KMS-11 (cell line): ENCODE data around the gene SET.

Experiments
- H2AFZ ChIP-seq: fragments of 200-600 bp; sonication (generic); 2 replicates; pipeline ENCODE4 v1.6.1; 2016; ENCODE audit warnings: antibody characterized with exemption, mixed run types, low read depth
- H3K27ac ChIP-seq: fragments of 200-600 bp; sonication (generic); 2 replicates; pipeline ENCODE4 v1.6.1; 2016; ENCODE audit warnings: mild to moderate bottlenecking, mixed run types
- H3K27me3 ChIP-seq: fragments of 200-600 bp; sonication (generic); 2 replicates; pipeline ENCODE4 v1.6.1; 2017; ENCODE audit warnings: mild to moderate bottlenecking, low read depth, mixed run types, moderate library complexity; ENCODE audit not compliant: insufficient read depth
- H3K36me3 ChIP-seq: fragments of 200-600 bp; sonication (generic); 2 replicates; pipeline ENCODE4 v1.6.1; 2017; ENCODE audit warnings: mild to moderate bottlenecking, mixed run types; ENCODE audit not compliant: insufficient read depth
- H3K4me1 ChIP-seq: fragments of 200-600 bp; sonication (generic); 2 replicates; pipeline ENCODE4 v1.6.1; 2016; ENCODE audit warnings: mild to moderate bottlenecking, low read depth, mixed run types; ENCODE audit not compliant: poor library complexity, severe bottlenecking
- H3K4me2 ChIP-seq: fragments of 200-600 bp; sonication (generic); 2 replicates; pipeline ENCODE4 v1.7.0; 2016; ENCODE audit warnings: mild to moderate bottlenecking, mixed run types
- H3K4me3 ChIP-seq: fragments of 200-600 bp; sonication (generic); IDR thresholded peaks from 2 replicates; pipeline ENCODE4 v1.6.1; 2017; ENCODE audit warnings: low read depth, low read length, mixed read lengths; ENCODE audit not compliant: insufficient read depth
- H3K79me2 ChIP-seq: fragments of 200-600 bp; sonication (generic); 2 replicates; pipeline ENCODE4 v1.6.1; 2016; ENCODE audit warnings: low read depth, mixed run types; ENCODE audit not compliant: insufficient read depth
- H3K9ac ChIP-seq: fragments of 200-600 bp; sonication (generic); 2 replicates; pipeline ENCODE4 v1.6.1; 2016; ENCODE audit warnings: mild to moderate bottlenecking, mixed run types
- H4K20me1 ChIP-seq: fragments of 200-600 bp; sonication (generic); 2 replicates; pipeline ENCODE4 v1.6.1; 2016; ENCODE audit warnings: mild to moderate bottlenecking, mixed run types; ENCODE audit not compliant: insufficient read depth
- TF ChIP-seq, protein P1 (sequence below): fragments of 200-600 bp; sonication (generic); conservative IDR thresholded peaks from 2 replicates; pipeline ENCODE4 v1.6.1; 2017; ENCODE audit warnings: low read depth, mild to moderate bottlenecking, antibody characterized with exemption, low read length, moderate library complexity, mixed read lengths

The SET gene

DNA sequence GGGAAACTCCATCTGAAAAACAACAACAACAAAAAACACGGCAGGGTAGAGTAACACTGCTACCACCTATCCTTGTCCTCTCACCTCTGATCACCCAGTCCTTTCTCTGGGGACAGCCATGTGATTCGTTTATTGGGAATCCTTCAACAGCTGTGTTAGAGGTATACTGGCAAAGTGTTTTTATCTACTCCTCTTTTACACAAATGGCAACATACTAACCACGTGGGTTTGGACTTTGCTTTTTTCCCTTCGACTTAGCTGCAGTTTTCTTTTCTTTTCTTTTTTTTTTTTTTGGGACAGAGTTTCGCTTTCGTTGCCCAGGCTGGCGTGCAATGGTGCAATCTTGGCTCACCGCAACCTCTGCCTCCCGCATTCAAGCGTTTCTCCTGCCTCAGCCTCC, 11.2 kb upstream of the SET start:
- no peaks in the 10 kb centered on the region for H3K27me3 ChIP-seq
- peaks cover 7% of the 10 kb centered on the region for H3K4me1 ChIP-seq
- TF ChIP-seq, protein P1, sequence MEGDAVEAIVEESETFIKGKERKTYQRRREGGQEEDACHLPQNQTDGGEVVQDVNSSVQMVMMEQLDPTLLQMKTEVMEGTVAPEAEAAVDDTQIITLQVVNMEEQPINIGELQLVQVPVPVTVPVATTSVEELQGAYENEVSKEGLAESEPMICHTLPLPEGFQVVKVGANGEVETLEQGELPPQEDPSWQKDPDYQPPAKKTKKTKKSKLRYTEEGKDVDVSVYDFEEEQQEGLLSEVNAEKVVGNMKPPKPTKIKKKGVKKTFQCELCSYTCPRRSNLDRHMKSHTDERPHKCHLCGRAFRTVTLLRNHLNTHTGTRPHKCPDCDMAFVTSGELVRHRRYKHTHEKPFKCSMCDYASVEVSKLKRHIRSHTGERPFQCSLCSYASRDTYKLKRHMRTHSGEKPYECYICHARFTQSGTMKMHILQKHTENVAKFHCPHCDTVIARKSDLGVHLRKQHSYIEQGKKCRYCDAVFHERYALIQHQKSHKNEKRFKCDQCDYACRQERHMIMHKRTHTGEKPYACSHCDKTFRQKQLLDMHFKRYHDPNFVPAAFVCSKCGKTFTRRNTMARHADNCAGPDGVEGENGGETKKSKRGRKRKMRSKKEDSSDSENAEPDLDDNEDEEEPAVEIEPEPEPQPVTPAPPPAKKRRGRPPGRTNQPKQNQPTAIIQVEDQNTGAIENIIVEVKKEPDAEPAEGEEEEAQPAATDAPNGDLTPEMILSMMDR, result no peak
- no peaks in the 10 kb centered on the region for H4K20me1 ChIP-seq
- H3K79me2 ChIP-seq, result peaks cover 7% of the 10 kb centered on the region; the same call in 1 of the 2 replicates
- H3K27ac ChIP-seq, result no peak overlapping the region
- no peak overlapping the region for H3K4me2 ChIP-seq
- H2AFZ ChIP-seq, result no peak overlapping the region
- H3K4me3 ChIP-seq, result no peak overlapping the region
- H3K36me3 ChIP-seq, result no peaks in the 10 kb centered on the region
- H3K9ac ChIP-seq, result no peak overlapping the region

DNA sequence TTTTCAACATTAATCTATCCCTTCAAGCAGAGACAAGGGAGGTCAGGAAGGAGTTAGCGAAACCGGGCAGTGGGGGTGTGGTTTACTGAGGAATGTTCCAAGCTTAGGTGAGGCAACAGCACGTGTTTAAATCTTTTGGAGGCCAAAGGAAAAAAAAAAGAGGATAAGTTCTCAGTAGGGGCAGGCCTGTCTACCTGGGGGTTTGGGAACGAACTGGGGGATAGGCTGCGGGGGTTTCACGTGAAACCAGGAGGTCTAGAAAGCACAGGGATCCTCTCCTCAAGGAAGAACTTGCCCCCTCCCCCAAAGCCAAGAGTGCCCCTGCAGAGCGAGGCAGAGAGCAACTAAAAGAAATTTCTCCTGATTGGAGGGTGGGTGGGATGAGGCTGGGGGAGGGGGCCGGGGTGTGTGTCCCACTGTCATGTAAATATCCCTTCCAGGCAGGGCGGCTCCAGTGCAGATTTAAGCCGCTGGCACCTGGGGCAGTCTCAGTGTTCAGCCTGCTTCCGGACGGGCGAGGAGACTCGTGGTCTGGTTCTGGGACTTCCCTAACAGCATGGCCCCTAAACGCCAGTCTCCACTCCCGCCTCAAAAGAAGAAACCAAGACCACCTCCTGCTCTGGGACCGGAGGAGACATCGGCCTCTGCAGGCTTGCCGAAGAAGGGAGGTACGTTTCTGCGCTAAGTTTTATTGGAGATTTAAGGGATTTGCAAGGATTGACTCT, 5.5 kb upstream of the SET start:
- H3K4me1 ChIP-seq, result peaks cover 51% of the 10 kb centered on the region
- peak overlapping the region; percentile 93 for H3K27ac ChIP-seq
- no peaks in the 10 kb centered on the region for H3K27me3 ChIP-seq
- no peaks in the 10 kb centered on the region for H3K36me3 ChIP-seq
- peak overlapping the region; percentile 15; the same call in 1 of the 2 replicates for H2AFZ ChIP-seq
- H4K20me1 ChIP-seq, result no peaks in the 10 kb centered on the region
- peaks cover 64% of the 10 kb centered on the region for H3K79me2 ChIP-seq
- TF ChIP-seq, protein P1, result no peak
- H3K9ac ChIP-seq, result peak overlapping the region; percentile 97
- H3K4me3 ChIP-seq, result no peak overlapping the region
- peak overlapping the region; percentile 65 for H3K4me2 ChIP-seq

DNA sequence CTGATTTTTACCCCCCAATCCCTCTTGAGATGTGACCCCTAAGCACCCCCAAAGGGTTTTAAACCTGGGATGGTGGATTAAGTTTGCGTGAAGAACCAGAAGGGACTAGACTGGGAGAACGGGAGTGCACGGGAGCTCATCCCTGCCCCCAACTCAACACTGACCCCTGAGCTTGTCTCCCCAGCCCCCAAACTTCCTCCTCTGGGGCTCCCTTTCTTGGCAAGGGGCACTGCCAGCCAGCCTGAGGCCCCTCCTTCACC, 5.0 kb upstream of the SET start:
- Histone ChIP-seq H3K4me2 (peak overlapping the region; percentile 65), H3K79me2 (peaks cover 65% of the 10 kb centered on the region), H2AFZ (peak overlapping the region; percentile 15; the same call in 1 of the 2 replicates), H3K27ac (peak overlapping the region; percentile 93), H3K9ac (peak overlapping the region; percentile 97), H3K36me3 (no peaks in the 10 kb centered on the region), H3K4me1 (peaks cover 51% of the 10 kb centered on the region), H4K20me1 (no peaks in the 10 kb centered on the region), H3K4me3 (no peak overlapping the region), H3K27me3 (no peaks in the 10 kb centered on the region)
- TF ChIP-seq, protein P1, result no peak

DNA sequence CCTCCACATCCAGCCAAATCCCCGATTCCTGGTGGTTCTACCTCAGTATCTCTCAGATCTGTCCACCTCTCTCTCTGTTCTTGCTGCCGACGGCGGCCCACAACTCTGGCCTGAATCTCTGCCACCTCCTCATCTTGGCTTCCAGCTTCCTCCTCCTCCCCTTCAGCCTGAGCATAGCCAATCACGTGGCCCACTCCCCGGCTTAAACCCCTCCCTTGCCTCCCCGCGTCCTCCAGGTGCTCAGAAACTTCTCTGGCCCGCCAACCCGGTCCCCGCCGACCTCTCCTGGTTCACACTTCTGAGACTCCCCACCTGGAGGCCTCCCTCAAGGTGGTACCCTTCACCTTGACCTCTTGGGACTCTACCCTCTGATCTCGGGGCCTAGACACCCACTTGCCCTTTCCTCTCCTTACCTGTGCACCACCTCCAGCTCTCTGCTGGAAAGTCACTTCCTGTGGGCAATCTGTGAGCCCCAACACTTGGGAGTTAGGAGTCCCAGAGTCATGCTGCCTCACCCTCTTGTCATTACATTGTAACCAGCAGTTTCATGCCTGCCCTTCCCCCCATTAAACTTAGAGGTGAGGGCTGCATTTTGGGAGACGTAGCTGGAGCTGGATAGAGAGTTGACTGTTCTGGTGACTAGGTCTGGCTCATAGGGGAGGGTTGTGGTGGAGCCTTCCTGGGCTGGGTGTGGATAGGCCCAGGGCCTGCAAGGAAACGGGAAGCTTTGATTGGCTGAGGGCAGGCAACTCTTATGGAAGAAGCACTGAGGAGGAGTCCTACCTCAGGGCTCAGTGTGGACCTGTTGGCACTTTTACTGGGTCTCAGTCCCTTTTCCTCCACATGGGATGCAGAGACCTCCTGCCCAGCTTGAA, 4.5 kb upstream of the SET start:
- TF ChIP-seq, protein P1, result no peak
- Histone ChIP-seq H4K20me1 (no peaks in the 10 kb centered on the region), H3K4me2 (peak overlapping the region; percentile 65), H2AFZ (peak overlapping the region; percentile 44; the same call in 1 of the 2 replicates), H3K4me3 (no peak overlapping the region), H3K4me1 (peaks cover 51% of the 10 kb centered on the region), H3K9ac (peak overlapping the region; percentile 97), H3K36me3 (no peaks in the 10 kb centered on the region), H3K79me2 (peaks cover 65% of the 10 kb centered on the region), H3K27ac (peak overlapping the region; percentile 93), H3K27me3 (no peaks in the 10 kb centered on the region)
